Testis (tissue), 2 donors: ENCODE data around the gene MBNL2.

Source experiments
- POLR2A ChIP-seq: fragments of 450-650 bp; IDR thresholded peaks from one replicate; pipeline ENCODE4 v1.6.1; 2017; ENCODE audit warnings: antibody characterized with exemption, mild to moderate bottlenecking, moderate library complexity
- TF ChIP-seq, protein P1 (sequence below), 3 experiments: fragments of 450-650 bp in 2 of 3; fragments of 200-600 bp in 1 of 3; sonication (generic) in 1 of 3; IDR thresholded peaks; one replicate each; pipeline ENCODE4 v1.5.1; 2016 to 2019; ENCODE audit warnings: antibody characterized with exemption in 3 of 3, mild to moderate bottlenecking in 2 of 3, moderate library complexity in 1 of 3

DNA sequence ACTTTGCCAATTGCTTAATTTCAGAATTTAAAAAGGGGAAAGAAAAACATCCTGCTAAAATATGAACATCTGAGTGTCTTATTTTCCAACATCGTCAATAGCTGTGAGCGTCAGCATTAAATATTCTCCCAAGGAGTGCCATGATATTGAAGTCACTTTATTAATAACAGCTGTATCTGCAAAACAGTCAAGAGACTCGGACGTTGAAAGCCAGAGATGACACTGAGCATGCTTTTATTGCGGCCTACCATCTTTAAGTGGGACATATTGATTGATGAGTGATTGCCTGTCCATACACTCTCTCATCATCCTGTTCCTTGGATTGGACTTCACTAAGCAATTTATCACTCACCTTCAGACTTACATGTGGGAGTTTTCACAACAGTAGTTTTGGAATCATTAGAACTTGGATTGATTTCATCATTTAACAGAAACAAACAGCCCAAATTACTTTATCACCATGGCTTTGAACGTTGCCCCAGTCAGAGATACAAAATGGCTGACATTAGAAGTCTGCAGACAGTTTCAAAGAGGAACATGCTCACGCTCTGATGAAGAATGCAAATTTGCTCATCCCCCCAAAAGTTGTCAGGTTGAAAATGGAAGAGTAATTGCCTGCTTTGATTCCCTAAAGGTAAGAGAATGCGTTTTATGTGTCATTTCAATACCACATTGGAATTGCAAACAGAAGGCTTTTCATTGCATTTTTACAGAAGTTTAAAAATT, 53.8 kb downstream of the MBNL2 start:
- TF ChIP-seq, protein P1, sequence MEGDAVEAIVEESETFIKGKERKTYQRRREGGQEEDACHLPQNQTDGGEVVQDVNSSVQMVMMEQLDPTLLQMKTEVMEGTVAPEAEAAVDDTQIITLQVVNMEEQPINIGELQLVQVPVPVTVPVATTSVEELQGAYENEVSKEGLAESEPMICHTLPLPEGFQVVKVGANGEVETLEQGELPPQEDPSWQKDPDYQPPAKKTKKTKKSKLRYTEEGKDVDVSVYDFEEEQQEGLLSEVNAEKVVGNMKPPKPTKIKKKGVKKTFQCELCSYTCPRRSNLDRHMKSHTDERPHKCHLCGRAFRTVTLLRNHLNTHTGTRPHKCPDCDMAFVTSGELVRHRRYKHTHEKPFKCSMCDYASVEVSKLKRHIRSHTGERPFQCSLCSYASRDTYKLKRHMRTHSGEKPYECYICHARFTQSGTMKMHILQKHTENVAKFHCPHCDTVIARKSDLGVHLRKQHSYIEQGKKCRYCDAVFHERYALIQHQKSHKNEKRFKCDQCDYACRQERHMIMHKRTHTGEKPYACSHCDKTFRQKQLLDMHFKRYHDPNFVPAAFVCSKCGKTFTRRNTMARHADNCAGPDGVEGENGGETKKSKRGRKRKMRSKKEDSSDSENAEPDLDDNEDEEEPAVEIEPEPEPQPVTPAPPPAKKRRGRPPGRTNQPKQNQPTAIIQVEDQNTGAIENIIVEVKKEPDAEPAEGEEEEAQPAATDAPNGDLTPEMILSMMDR (IDR thresholded peaks at IDR 0.05), result no peak
- TF ChIP-seq POLR2A, result no peak
